ENCODE results near the gene STARD3. TPM values are rescaled to one million over a fixed set of nuclear protein-coding genes. Genes with fewer than 3 reads are reported as not detected.

STARD3 gene
- total and polyA plus RNA-seq, 2 of the 13 experiments (the other 11 are each of a cell fraction or from before 2014, with no cell fraction given) = 34.6 to 100 TPM

- BruUV-seq (replicated peaks) = no TSS peak
- DNase-seq (ENCODE audit: low spot score) (peak; percentile 81), ATAC-seq (peak; percentile 59), FAIRE-seq (peak; percentile 36)
- no peak overlapping the region for H2AFZ ChIP-seq (ENCODE audit: low read length)
- H3K79me2 ChIP-seq (ENCODE audit: insufficient read depth, low read length) = no peaks in the 10 kb centered on the region
- H3K36me3 ChIP-seq (replicated peaks in 1 of 2; ENCODE audit: control insufficient read depth in 1 of 2, insufficient read depth in 2 of 2, low read length in 2 of 2) = no peaks in the 10 kb centered on the region
- in situ Hi-C loops (cut with HindIII; ENCODE audit: extremely low pct_ligation_motif_present, low pct_unique_long_range_greater_than_20kb) (loop anchor here (5.0 kb wide), 2 partner anchors 53 to 77 kb away; no protein-coding TSS in a partner anchor), intact Hi-C loops (cut with micrococcal nuclease; ENCODE audit: unreplicated experiment) (loop anchor here (5.0 kb wide), 1 partner anchor 77 kb away; no protein-coding TSS in a partner anchor)
- ChIA-PET CTCF (ENCODE audit: low intra/inter-chr PET ratio, low total read pairs) (interaction anchor here (8.5 kb wide), 1 partner anchor 53 kb away, joined by 136 read pairs; no protein-coding TSS in a partner anchor), POLR2A (interaction anchor here (0.6 to 9.4 kb wide), 16 partner anchors 8 to 77 kb away, joined by 3 to 96 read pairs (median 5); partner anchors contain the start of genes ERBB2, GRB7, MIEN1 and PGAP3)
- peaks cover 6 to 17% of the 10 kb centered on the region in 2 experiments; a peak in 4 of 5 replicates for H3K27me3 ChIP-seq (ENCODE audit: control insufficient read depth in 1 of 2, insufficient read depth in 2 of 2, low read length in 2 of 2)
- 14% methylated on average over 10 of the region's 11 CpGs for WGBS (ENCODE audit: low lambda C conversion rate)
- peak overlapping the region; percentile 55 for H3K4me2 ChIP-seq (ENCODE audit: low read depth, low read length)
- peak overlapping the region; percentile 55 for H3K9ac ChIP-seq (ENCODE audit: insufficient read depth, low read depth, low read length)
- no peaks in the 10 kb centered on the region for H4K20me1 ChIP-seq (ENCODE audit: insufficient read depth, low read length)
- peak overlapping the region in 2 of 3 experiments; percentile 5 to 49; a peak in 2 of 6 replicates for H3K4me3 ChIP-seq (replicated peaks in 1 of 3; ENCODE audit: insufficient read depth in 1 of 3, low read depth in 2 of 3, low read length in 3 of 3)
- peaks cover 91% of the 10 kb centered on the region for H3K4me1 ChIP-seq (ENCODE audit: insufficient read depth, low read length)
- peak overlapping the region; percentile 62 for H3K27ac ChIP-seq (ENCODE audit: extremely low read length, insufficient read depth, low read length)
- H3K9me3 ChIP-seq (ENCODE audit: low read length) = no peaks in the 10 kb centered on the region
- TF ChIP-seq ELK4 (CRISPR knock-in tag; IDR thresholded peaks at IDR 0.05; ENCODE audit: borderline replicate concordance) (no peak), ATF2 (CRISPR knock-in tag; IDR thresholded peaks at IDR 0.05) (peak; percentile 75), HMGXB4 (CRISPR knock-in tag; IDR thresholded peaks at IDR 0.05; ENCODE audit: borderline replicate concordance in 1 of 2, low read depth in 1 of 2) (peak in 1 of 2 experiments; percentile 42; a peak in 1 of 4 replicates), MIXL1 (CRISPR knock-in tag; IDR thresholded peaks at IDR 0.05) (peak; percentile 65; the same call in 1 of the 2 replicates), HIC2 (CRISPR knock-in tag; IDR thresholded peaks at IDR 0.05; ENCODE audit: low read depth) (peak; percentile 17; the same call in 1 of the 2 replicates), FOSL2 (CRISPR knock-in tag; IDR thresholded peaks at IDR 0.05) (peak; percentile 29; the same call in 1 of the 2 replicates), ATAD3A (CRISPR knock-in tag; IDR thresholded peaks at IDR 0.05) (no peak), SIN3A (IDR thresholded peaks at IDR 0.05; ENCODE audit: borderline replicate concordance, low read depth, low read length) (peak; percentile 82; the same call in 1 of the 2 replicates), MATR3 (CRISPR knock-in tag; IDR thresholded peaks at IDR 0.05) (no peak), CEBPB (IDR thresholded peaks at IDR 0.05; ENCODE audit: borderline replicate concordance, low read depth, low read length) (no peak), ZNF292 (CRISPR knock-in tag; IDR thresholded peaks at IDR 0.05; ENCODE audit: borderline replicate concordance, low read depth) (no peak), ZNF644 (CRISPR knock-in tag; IDR thresholded peaks at IDR 0.05; ENCODE audit: low read depth) (no peak), ZFP41 (CRISPR knock-in tag; IDR thresholded peaks at IDR 0.05; ENCODE audit: borderline replicate concordance) (no peak), KLF15 (CRISPR knock-in tag; IDR thresholded peaks at IDR 0.05; ENCODE audit: borderline replicate concordance) (no peak), GABPB1 (CRISPR knock-in tag; IDR thresholded peaks at IDR 0.05) (peak; percentile 88), HDAC1 (CRISPR knock-in tag; IDR thresholded peaks at IDR 0.05) (peak; percentile 83), ZNF572 (CRISPR knock-in tag; IDR thresholded peaks at IDR 0.05) (peak; percentile 24; the same call in 1 of the 2 replicates)
Measured at GRCh38 chr17:39674702-39675389, 37.9 kb downstream of the STARD3 start.

Measured in HepG2 (cell line).